Upper lobe of right lung (tissue), 1 donor: ENCODE results near the gene RBM44. TPM values are rescaled to one million over a fixed set of nuclear protein-coding genes. Genes with fewer than 3 reads are reported as not detected.
A peak's percentile ranks its signal among the peaks of the same experiment; 100 is the strongest.
"Not testable (repeated sequence)": the region's sequence is repeated elsewhere in the genome, so short reads cannot be mapped to it uniquely, and the experiment has no call there.

Source experiments
- ATAC-seq: fragments of 200-7000 bp; cut with Tn5 transposase; one replicate; pipeline ENCODE4 v1.9.1; 2020; ENCODE audit warnings: mild to moderate bottlenecking, moderate library complexity
- DNase-seq: peaks from one replicate; pipeline ENCODE4 v3.0.0-alpha.2; 2020
- H3K27ac ChIP-seq: fragments of 200-600 bp; one replicate; pipeline ENCODE4 v1.8.0; 2022
- H3K27me3 ChIP-seq: fragments of 200-600 bp; one replicate; pipeline ENCODE4 v1.8.0; 2022; ENCODE audit warnings: mild to moderate bottlenecking
- H3K36me3 ChIP-seq: fragments of 200-600 bp; one replicate; pipeline ENCODE4 v1.8.0; 2022
- H3K4me1 ChIP-seq: fragments of 200-600 bp; one replicate; pipeline ENCODE4 v1.8.0; 2022
- H3K4me3 ChIP-seq: fragments of 200-600 bp; one replicate; pipeline ENCODE4 v1.8.0; 2022; ENCODE audit warnings: mild to moderate bottlenecking
- H3K9me3 ChIP-seq: fragments of 200-600 bp; one replicate; pipeline ENCODE4 v1.8.0; 2022
- CTCF ChIP-seq: fragments of 200-600 bp; IDR thresholded peaks from one replicate; pipeline ENCODE4 v1.8.0; 2022; ENCODE audit warnings: antibody characterized with exemption
- intact Hi-C: fragments of 100-400 bp; cut with DNase I; formaldehyde crosslinking; loops from one replicate; pipeline ENCODE4 v1.11.0; 2022
- long read RNA-seq: library from polyadenylated mRNA; unstranded; transcript quantifications from one replicate; pipeline ENCODE4 v2.0.0, GENCODE V29; 2021
- total RNA-seq: library from RNA; stranded (reverse); fragmentation: NEBNext Ultra II Directional; extraction: Animal tissue kit (Norgen Biotek cat#: 25700); gene quantifications from one replicate; pipeline ENCODE4 v1.2.1, GENCODE V29; 2021
- donor health status: DM: no; HTN: yes; CAD: no; lungs with severe emphysema.

The RBM44 gene
- total RNA-seq, result 1.8 TPM
- long read RNA-seq, partial matches to known transcripts, result 0 of 1 reads
- long read RNA-seq, other reads (novel, unspliced or antisense), result 1 of 1 reads

GRCh38 chr2:237798236-237799059 is at the start of gene RBM44:
Gene RBM44 (plus strand): TSS chr2:237798779. CDS start chr2:237813610, 14,831 bp downstream.
- no peak for TF ChIP-seq CTCF
- ATAC-seq (peak; percentile 20), DNase-seq (no peak)
- no peaks in the 10 kb centered on the region for H3K4me1 ChIP-seq
- no peaks in the 10 kb centered on the region for H3K27me3 ChIP-seq
- no peak within 1 kb of the TSS for H3K27ac ChIP-seq
- H3K36me3 ChIP-seq, result no peaks in the 10 kb centered on the region
- H3K4me3 ChIP-seq, result no peak within 1 kb of the TSS
- intact Hi-C loops, result no loop called here
- H3K9me3 ChIP-seq, result no peaks in the 10 kb centered on the region

GRCh38 chr2:237749002-237749401 is 49.6 kb upstream of the RBM44 start:
- Histone ChIP-seq H3K27ac (no peak overlapping the region), H3K4me1 (peaks cover 7% of the 10 kb centered on the region), H3K4me3 (no peak overlapping the region), H3K9me3 (no peaks in the 10 kb centered on the region), H3K36me3 (peaks cover 74% of the 10 kb centered on the region), H3K27me3 (no peaks in the 10 kb centered on the region)
- intact Hi-C loops, result loop anchor here (5.0 kb wide), 2 partner anchors 77 to 172 kb away; no protein-coding TSS in a partner anchor
- TF ChIP-seq CTCF, result no peak
- ATAC-seq (no peak), DNase-seq (no peak)

- DNase-seq (no peak), ATAC-seq (no peak)
- intact Hi-C loops, result loop anchor here (5.0 kb wide), 2 partner anchors 78 to 173 kb away; no protein-coding TSS in a partner anchor
- Histone ChIP-seq H3K27me3 (no peaks in the 10 kb centered on the region), H3K27ac (no peak overlapping the region), H3K4me3 (no peak overlapping the region), H3K4me1 (no peaks in the 10 kb centered on the region), H3K36me3 (peaks cover 84% of the 10 kb centered on the region), H3K9me3 (no peaks in the 10 kb centered on the region)
- no peak for TF ChIP-seq CTCF
These were observed 48.6 kb upstream of the RBM44 start for GRCh38 chr2:237749961-237750360.

- H3K27ac ChIP-seq, H3K9me3 ChIP-seq, H3K4me3 ChIP-seq, ATAC-seq, H3K4me1 ChIP-seq, H3K27me3 ChIP-seq, intact Hi-C loops, DNase-seq: not testable (repeated sequence)
- H3K36me3 ChIP-seq, result peaks cover 89% of the 10 kb centered on the region
These were observed 48.1 kb upstream of the RBM44 start for GRCh38 chr2:237750441-237750840.

- no peak overlapping the region for H3K27ac ChIP-seq
- H3K27me3 ChIP-seq, result no peaks in the 10 kb centered on the region
- H3K36me3 ChIP-seq, result peaks cover 99% of the 10 kb centered on the region
- H3K4me1 ChIP-seq, result no peaks in the 10 kb centered on the region
- no peaks in the 10 kb centered on the region for H3K9me3 ChIP-seq
- ATAC-seq, result peak; percentile 55
- H3K4me3 ChIP-seq, result no peak overlapping the region
- no peak for TF ChIP-seq CTCF
- intact Hi-C loops, result no loop called here
- no peak for DNase-seq
These were observed 45.8 kb upstream of the RBM44 start for GRCh38 chr2:237752761-237753165.

GRCh38 chr2:237754182-237754581 is 44.4 kb upstream of the RBM44 start:
- ATAC-seq (no peak), DNase-seq (no peak)
- Histone ChIP-seq H3K4me1 (no peaks in the 10 kb centered on the region), H3K9me3 (no peaks in the 10 kb centered on the region), H3K4me3 (no peak overlapping the region), H3K27ac (no peak overlapping the region), H3K36me3 (peaks cover 98% of the 10 kb centered on the region), H3K27me3 (no peaks in the 10 kb centered on the region)
- TF ChIP-seq CTCF, result no peak
- intact Hi-C loops, result no loop called here
